SK-N-SH (cell line): Measurements from ENCODE around the gene TMUB1. TPM values are rescaled to one million over a fixed set of nuclear protein-coding genes. Genes with fewer than 3 reads are reported as not detected.

Source experiments
- CTCF ChIA-PET: fragments of 300-600, 350-600 bp; formaldehyde crosslinking; extraction: SDS; loops from one replicate; lab custom pipeline; 2021; lab: Yijun Ruan, JAX
- POLR2A ChIA-PET: fragments of 350-600 bp; sonication (Branson Sonifier 250); formaldehyde crosslinking; extraction: SDS; loops from one replicate; lab custom pipeline; 2020; ENCODE audit warnings: antibody characterized with exemption, inconsistent platforms; lab: Yijun Ruan, JAX
- DNase-seq: peaks from one replicate; pipeline ENCODE4 v3.0.0; 2012
- H2AFZ ChIP-seq: fragments of 200-600 bp; sonication (generic); 2 replicates; pipeline ENCODE4 v1.8.1; 2016; ENCODE audit warnings: antibody characterized with exemption, mild to moderate bottlenecking, low read depth
- H3F3A ChIP-seq: fragments of 200-600 bp; sonication (generic); replicated peaks from 2 replicates; pipeline ENCODE3; 2016; ENCODE audit warnings: antibody characterized with exemption, mild to moderate bottlenecking; ENCODE audit not compliant: insufficient read depth
- H3K27ac ChIP-seq, 2 experiments: fragments of 200-500 bp in 1 of 2; fragments of 200-600 bp in 1 of 2; sonication (Bioruptor generic) in 1 of 2; sonication (generic), shearing (Covaris generic) in 1 of 2; 2 replicates each; pipeline versions ENCODE4 v1.5.1 to v1.6.1; 2014 to 2016; ENCODE audit warnings: low read depth in 2 of 2, inconsistent platforms in 1 of 2, low read length in 1 of 2, mild to moderate bottlenecking in 1 of 2, mixed read lengths in 1 of 2
- H3K27me3 ChIP-seq: fragments of 200-600 bp; sonication (generic), shearing (Covaris generic); 2 replicates; pipeline ENCODE4 v1.6.1; 2016; ENCODE audit warnings: mixed run types; ENCODE audit not compliant: insufficient read depth
- H3K36me3 ChIP-seq, 2 experiments: fragments of 200-500 bp in 1 of 2; fragments of 200-600 bp in 1 of 2; sonication (Bioruptor generic) in 1 of 2; sonication (generic) in 1 of 2; replicated peaks in 1 of 2; 2 replicates each; pipeline versions ENCODE3 to v1.5.1; 2014 to 2016; ENCODE audit warnings: low read length in 1 of 2, mild to moderate bottlenecking in 1 of 2; ENCODE audit not compliant: insufficient read depth in 2 of 2, control insufficient read depth in 1 of 2
- H3K4me1 ChIP-seq, 2 experiments: fragments of 200-500 bp in 1 of 2; fragments of 200-600 bp in 1 of 2; sonication (Bioruptor generic) in 1 of 2; sonication (generic), shearing (Covaris generic) in 1 of 2; 2 replicates each; pipeline versions ENCODE4 v1.5.1 to v1.6.1; 2014 to 2016; ENCODE audit warnings: low read depth in 1 of 2, low read length in 1 of 2, mixed run types in 1 of 2; ENCODE audit not compliant: insufficient read depth in 2 of 2, control insufficient read depth in 1 of 2
- H3K4me2 ChIP-seq: fragments of 200-600 bp; sonication (generic), shearing (Covaris generic); 2 replicates; pipeline ENCODE4 v1.6.1; 2017; ENCODE audit warnings: mixed run types
- H3K4me3 ChIP-seq, 2 experiments: fragments of 200-500 bp in 1 of 2; fragments of 200-600 bp in 1 of 2; sonication (Bioruptor generic) in 1 of 2; sonication (generic), shearing (Covaris generic) in 1 of 2; 2 replicates each; pipeline versions ENCODE4 v1.5.1 to v1.8.1; 2014 to 2016; ENCODE audit warnings: low read depth in 2 of 2, inconsistent platforms in 1 of 2, low read length in 1 of 2, mild to moderate bottlenecking in 1 of 2, mixed read lengths in 1 of 2, moderate library complexity in 1 of 2
- H3K79me2 ChIP-seq: fragments of 200-600 bp; sonication (generic); 2 replicates; pipeline ENCODE4 v1.8.1; 2017; ENCODE audit warnings: mild to moderate bottlenecking; ENCODE audit not compliant: insufficient read depth
- H3K9ac ChIP-seq: fragments of 200-600 bp; sonication (generic); 2 replicates; pipeline ENCODE4 v1.6.1; 2017; ENCODE audit warnings: mixed run types
- H3K9me2 ChIP-seq: fragments of 200-600 bp; sonication (generic); 2 replicates; pipeline ENCODE4 v1.6.1; 2017; ENCODE audit warnings: mixed run types
- H3K9me3 ChIP-seq: fragments of 200-600 bp; sonication (generic); 2 replicates; pipeline ENCODE4 v1.6.1; 2017; ENCODE audit warnings: mixed run types, mild to moderate bottlenecking, moderate library complexity
- H4K20me1 ChIP-seq: fragments of 200-600 bp; sonication (generic); 2 replicates; pipeline ENCODE4 v1.6.1; 2017; ENCODE audit warnings: mild to moderate bottlenecking, mixed run types; ENCODE audit not compliant: insufficient read depth
- CTCF ChIP-seq: fragments of 200-600 bp; sonication (generic); IDR thresholded peaks from 2 replicates; pipeline ENCODE4 v1.6.1; 2017; ENCODE audit warnings: antibody characterized with exemption, mild to moderate bottlenecking, moderate library complexity
- ELF1 ChIP-seq: IDR thresholded peaks from 2 replicates; pipeline ENCODE4 v1.4.0; 2012
- EP300 ChIP-seq, 2 experiments: IDR thresholded peaks; 2 replicates each; pipeline versions ENCODE4 v1.4.0 to v1.6.1; 2012; ENCODE audit warnings: borderline replicate concordance in 1 of 2, low read depth in 1 of 2, low read length in 1 of 2
- FOSL2 ChIP-seq: IDR thresholded peaks from 2 replicates; pipeline ENCODE4 v1.4.0; 2012; ENCODE audit warnings: low read depth, mild to moderate bottlenecking, moderate library complexity, borderline replicate concordance
- FOXM1 ChIP-seq: IDR thresholded peaks from 2 replicates; pipeline ENCODE4 v1.4.0; 2012; ENCODE audit warnings: low read depth, mild to moderate bottlenecking
- GABPA ChIP-seq: IDR thresholded peaks from 2 replicates; pipeline ENCODE4 v1.4.0; 2012; ENCODE audit warnings: low read depth, mild to moderate bottlenecking
- GATA2 ChIP-seq: sonication (generic); formaldehyde crosslinking; IDR thresholded peaks from 2 replicates; pipeline ENCODE4 v1.5.0; 2020; ENCODE audit warnings: mild to moderate bottlenecking, missing genetic modification reagents
- JUND ChIP-seq: IDR thresholded peaks from 2 replicates; pipeline ENCODE4 v1.4.0; 2012
- NFIC ChIP-seq: IDR thresholded peaks from 2 replicates; pipeline ENCODE4 v1.4.0; 2012; ENCODE audit warnings: borderline replicate concordance
- POLR2AphosphoS5 ChIP-seq: IDR thresholded peaks from 2 replicates; pipeline ENCODE4 v1.6.1; 2012; ENCODE audit warnings: low read depth, low read length
- RAD21 ChIP-seq: IDR thresholded peaks from 2 replicates; pipeline ENCODE4 v1.6.1; 2012; ENCODE audit warnings: mild to moderate bottlenecking, low read length
- RCOR1 ChIP-seq: fragments of 150-350 bp; IDR thresholded peaks from 2 replicates; pipeline ENCODE4 v1.6.1; 2017; ENCODE audit warnings: antibody characterized with exemption, low read length
- RXRA ChIP-seq: IDR thresholded peaks from 2 replicates; pipeline ENCODE4 v1.4.0; 2012; ENCODE audit warnings: low read depth, mild to moderate bottlenecking, borderline replicate concordance
- TAF1 ChIP-seq: IDR thresholded peaks from 2 replicates; pipeline ENCODE4 v1.6.1; 2012; ENCODE audit warnings: low read depth, mild to moderate bottlenecking, low read length, moderate library complexity, borderline replicate concordance
- USF2 ChIP-seq: fragments of 150-350 bp; IDR thresholded peaks from 2 replicates; pipeline ENCODE4 v1.6.1; 2017; ENCODE audit warnings: antibody characterized with exemption, low read length, low read depth, borderline replicate concordance
- YY1 ChIP-seq: IDR thresholded peaks from 2 replicates; pipeline ENCODE4 v1.4.0; 2012; ENCODE audit warnings: low read depth, mild to moderate bottlenecking
- ZBTB33 ChIP-seq: IDR thresholded peaks from 2 replicates; pipeline ENCODE4 v1.4.0; 2012; ENCODE audit warnings: low read depth, borderline replicate concordance
- WGBS: methylation state at CpG from one replicate; pipeline ENCODE4 v1.1.6; 2017; ENCODE audit warnings: low lambda C conversion rate; 5-methylcytosine and 5-hydroxymethylcytosine counted together
- polyA plus RNA-seq, 3 experiments: library from polyadenylated mRNA; depleted of rRNA; stranded (reverse); fragments of >200 nt; gene quantifications; 2 replicates each; pipeline ENCODE4 v1.2.3, GENCODE V29; 2012

Gene TMUB1
- polyA plus RNA-seq, 1 of the 3 experiments (the other 2 are of a cell fraction) = 60.6 TPM

GRCh38 chr7:151124481-151124880 is 41.2 kb upstream of the TMUB1 start:
- H3K9ac ChIP-seq = no peak overlapping the region
- peaks cover 23 to 82% of the 10 kb centered on the region in 2 experiments for H3K36me3 ChIP-seq
- 86% methylated on average over 6 of the region's 7 CpGs for WGBS
- H3K27me3 ChIP-seq = no peaks in the 10 kb centered on the region
- peaks cover 24% of the 10 kb centered on the region for H4K20me1 ChIP-seq
- no peak for DNase-seq
- no peaks in the 10 kb centered on the region for H3K9me2 ChIP-seq
- no peaks in the 10 kb centered on the region; a peak in 1 of 4 replicates for H3K4me1 ChIP-seq
- peaks cover 18% of the 10 kb centered on the region; the same call in 1 of the 2 replicates for H3K79me2 ChIP-seq
- no peak overlapping the region for H3K4me2 ChIP-seq
- TF ChIP-seq GABPA = no peak
- no peak for TF ChIP-seq USF2
- TF ChIP-seq CTCF = no peak
- no peak for TF ChIP-seq YY1
- TF ChIP-seq EP300 (IDR thresholded peaks at IDR 0.05; ENCODE audit: borderline replicate concordance in 1 of 2, low read depth in 1 of 2, low read length in 1 of 2) = no peak
- TF ChIP-seq FOSL2 = no peak
- no peak for TF ChIP-seq POLR2AphosphoS5
- no peak for TF ChIP-seq ELF1
- no peak for TF ChIP-seq TAF1
- TF ChIP-seq RCOR1 = no peak
- no peak for TF ChIP-seq ZBTB33
- TF ChIP-seq GATA2 (CRISPR knock-in tag) = no peak
- no peak for TF ChIP-seq NFIC
- TF ChIP-seq RAD21 = no peak
- TF ChIP-seq FOXM1 = no peak
- no peak for TF ChIP-seq JUND
- TF ChIP-seq RXRA = no peak
- no peaks in the 10 kb centered on the region for H3K9me3 ChIP-seq
- ChIA-PET CTCF (interaction anchor here (0.6 to 18.0 kb wide), 53 partner anchors 10 to 1211 kb away, joined by 3 to 243 read pairs (median 5); partner anchors contain the start of genes ABCF2, AGAP3, CHPF2 and GBX1), POLR2A (no interaction called here)
- peaks cover 4% of the 10 kb centered on the region for H3F3A ChIP-seq
- H3K27ac ChIP-seq = no peak overlapping the region
- H2AFZ ChIP-seq = no peak overlapping the region
- no peak overlapping the region for H3K4me3 ChIP-seq
